GM12892 (cell line): ENCODE measurements around the gene PIEZO1.

Source experiments
- POLR2A ChIP-seq: IDR thresholded peaks from 2 replicates; pipeline ENCODE4 v1.6.1; 2011; ENCODE audit warnings: low read depth, low read length, control low read depth
- POLR2AphosphoS5 ChIP-seq: IDR thresholded peaks from 2 replicates; pipeline ENCODE4 v1.6.1; 2011; ENCODE audit warnings: low read depth, low read length, control low read depth

GRCh38 chr16:88742896-88743605, 42.0 kb downstream of the PIEZO1 start:
- TF ChIP-seq POLR2A, result no peak
- no peak for TF ChIP-seq POLR2AphosphoS5
